ENCODE data around the gene CCDC78. TPM values are rescaled to one million over a fixed set of nuclear protein-coding genes. Genes with fewer than 3 reads are reported as not detected.
"Not testable (repeated sequence)": the region's sequence is repeated elsewhere in the genome, so short reads cannot be mapped to it uniquely, and the experiment has no call there.

The CCDC78 gene
- total and polyA plus RNA-seq, 2 donors (not counting 3 experiments of a cell fraction or from before 2014, with no cell fraction given): 0.50 to 1.3 TPM

GRCh38 chr16:712740-713250 lies 13.4 kb downstream of the CCDC78 start:
- peak; percentile 22 for TF ChIP-seq FOS (IDR thresholded peaks at IDR 0.05; ENCODE audit: borderline replicate concordance, insufficient read depth, low read length)
- TF ChIP-seq CTCF (IDR thresholded peaks at IDR 0.05; ENCODE audit: extremely low read depth in 1 of 2, insufficient read depth in 1 of 2, low read depth in 1 of 2, low read length in 2 of 2): peak; percentile 36
- H3K36me3 ChIP-seq (ENCODE audit: control insufficient read depth in 2 of 2, extremely low read depth in 1 of 2, insufficient read depth in 2 of 2, low read length in 2 of 2); H3K9ac ChIP-seq (replicated peaks; ENCODE audit: extremely low read depth, insufficient read depth, low read length); H3K27me3 ChIP-seq (ENCODE audit: control insufficient read depth in 2 of 2, insufficient read depth in 2 of 2, low read length in 2 of 2); H3K4me1 ChIP-seq (ENCODE audit: control insufficient read depth, extremely low read depth, insufficient read depth, low read length); H2AFZ ChIP-seq (ENCODE audit: low read depth, low read length); H3K27ac ChIP-seq (ENCODE audit: insufficient read depth, low read depth, low read length); H4K20me1 ChIP-seq (replicated peaks; ENCODE audit: control insufficient read depth, extremely low read depth, insufficient read depth, low read length); H3K9me3 ChIP-seq (replicated peaks; ENCODE audit: control insufficient read depth, insufficient read depth, low read length); H3K4me3 ChIP-seq (replicated peaks in 1 of 3; ENCODE audit: insufficient read depth in 1 of 3, low read depth in 1 of 3, low read length in 3 of 3); H3K79me2 ChIP-seq (ENCODE audit: control insufficient read depth, insufficient read depth, low read length); BruUV-seq (replicated peaks); H3K4me2 ChIP-seq (ENCODE audit: insufficient read depth, low read length); dilution Hi-C loops (cut with MboI; ENCODE audit: extremely low pct_ligation_motif_present, low sequenced_read_pairs); POLR2A ChIA-PET; H3K9me1 ChIP-seq (replicated peaks; ENCODE audit: control insufficient read depth, extremely low read depth, insufficient read depth, low read length): not testable (repeated sequence)
- FAIRE-seq (peak; percentile 53), DNase-seq (ENCODE audit: low read depth, low spot score) (peak; percentile 46)
- CTCF ChIA-PET: interaction anchor here (0.8 to 3.0 kb wide), 15 partner anchors 9 to 343 kb away, joined by 3 to 67 read pairs (median 5); partner anchors contain the start of genes ANTKMT, CHTF18, HAGHL and RPUSD1
- intact Hi-C loops (cut with micrococcal nuclease): loop anchor here (1.0 to 2.0 kb wide), 2 partner anchors 29 to 342 kb away; no protein-coding TSS in a partner anchor

GRCh38 chr16:711548-712320 lies 14.5 kb downstream of the CCDC78 start:
- no TSS peak for BruUV-seq (replicated peaks)
- H2AFZ ChIP-seq (ENCODE audit: low read depth, low read length): no peak overlapping the region
- no peaks in the 10 kb centered on the region for H3K79me2 ChIP-seq (ENCODE audit: control insufficient read depth, insufficient read depth, low read length)
- H3K36me3 ChIP-seq (ENCODE audit: control insufficient read depth in 2 of 2, extremely low read depth in 1 of 2, insufficient read depth in 2 of 2, low read length in 2 of 2): no peaks in the 10 kb centered on the region
- dilution Hi-C loops (cut with MboI; ENCODE audit: extremely low pct_ligation_motif_present, low sequenced_read_pairs) (no loop called here), intact Hi-C loops (cut with micrococcal nuclease) (loop anchor here (1.0 to 2.0 kb wide), 3 partner anchors 30 to 343 kb away; no protein-coding TSS in a partner anchor)
- H3K27me3 ChIP-seq (ENCODE audit: control insufficient read depth in 2 of 2, insufficient read depth in 2 of 2, low read length in 2 of 2): peaks cover 5 to 10% of the 10 kb centered on the region in 2 experiments
- TF ChIP-seq EZH2 (IDR thresholded peaks at IDR 0.05; ENCODE audit: borderline replicate concordance, low read depth, low read length, severe bottlenecking) (no peak), CTCF (IDR thresholded peaks at IDR 0.05; ENCODE audit: extremely low read depth in 1 of 2, insufficient read depth in 1 of 2, low read depth in 1 of 2, low read length in 2 of 2) (peak; percentile 89 to 99)
- peak; percentile 55 for DNase-seq (ENCODE audit: low read depth, low spot score)
- no peaks in the 10 kb centered on the region for H3K9me3 ChIP-seq (replicated peaks; ENCODE audit: control insufficient read depth, insufficient read depth, low read length)
- CTCF ChIA-PET: interaction anchor here (0.8 to 3.0 kb wide), 15 partner anchors 9 to 345 kb away, joined by 3 to 67 read pairs (median 5); partner anchors contain the start of genes ANTKMT, CHTF18, HAGHL and RPUSD1
- no peak overlapping the region for H3K9ac ChIP-seq (replicated peaks; ENCODE audit: extremely low read depth, insufficient read depth, low read length)
- H3K4me2 ChIP-seq (ENCODE audit: insufficient read depth, low read length): no peak overlapping the region
- H3K9me1 ChIP-seq (replicated peaks; ENCODE audit: control insufficient read depth, extremely low read depth, insufficient read depth, low read length): no peaks in the 10 kb centered on the region
- H4K20me1 ChIP-seq (replicated peaks; ENCODE audit: control insufficient read depth, extremely low read depth, insufficient read depth, low read length): no peaks in the 10 kb centered on the region
- FAIRE-seq: peak; percentile 40
- no peak overlapping the region for H3K27ac ChIP-seq (ENCODE audit: insufficient read depth, low read depth, low read length)
- POLR2A ChIA-PET: no interaction called here
- H3K4me3 ChIP-seq (replicated peaks in 1 of 3; ENCODE audit: insufficient read depth in 1 of 3, low read depth in 1 of 3, low read length in 3 of 3): no peak overlapping the region
- peaks cover 10% of the 10 kb centered on the region for H3K4me1 ChIP-seq (ENCODE audit: control insufficient read depth, extremely low read depth, insufficient read depth, low read length)
